ENCODE data around the gene PCED1B.
"Not testable (repeated sequence)": the region's sequence is repeated elsewhere in the genome, so short reads cannot be mapped to it uniquely, and the experiment has no call there.

Gene PCED1B

GRCh38 chr12:47054659-47055058, 24.8 kb upstream of the PCED1B start:
- H3K4me3 ChIP-seq (ENCODE audit: low read depth, low read length) = no peak overlapping the region
- no peak for TF ChIP-seq CTCF (IDR thresholded peaks at IDR 0.05; ENCODE audit: borderline replicate concordance, insufficient read depth, low read depth, low read length)

- not testable (repeated sequence) for H3K4me3 ChIP-seq (ENCODE audit: low read depth, low read length)
Observed at GRCh38 chr12:47055856-47056255, 23.6 kb upstream of the PCED1B start.

GRCh38 chr12:47056944-47057343, 22.5 kb upstream of the PCED1B start:
- not testable (repeated sequence) for H3K4me3 ChIP-seq (ENCODE audit: low read depth, low read length)

- H3K4me3 ChIP-seq (ENCODE audit: low read depth, low read length) = not testable (repeated sequence)
Observed at GRCh38 chr12:47058640-47059039, 20.8 kb upstream of the PCED1B start.

GRCh38 chr12:47065546-47065945, 13.9 kb upstream of the PCED1B start:
- TF ChIP-seq CTCF (IDR thresholded peaks at IDR 0.05; ENCODE audit: borderline replicate concordance, insufficient read depth, low read depth, low read length) = no peak
- no peak overlapping the region for H3K4me3 ChIP-seq (ENCODE audit: low read depth, low read length)

GRCh38 chr12:47066278-47067025, 13.0 kb upstream of the PCED1B start:
- no peak overlapping the region for H3K4me3 ChIP-seq (ENCODE audit: low read depth, low read length)
- TF ChIP-seq CTCF (IDR thresholded peaks at IDR 0.05; ENCODE audit: borderline replicate concordance, insufficient read depth, low read depth, low read length) = no peak

GRCh38 chr12:47067176-47067575, 12.2 kb upstream of the PCED1B start:
- TF ChIP-seq CTCF (IDR thresholded peaks at IDR 0.05; ENCODE audit: borderline replicate concordance, insufficient read depth, low read depth, low read length) = no peak

GRCh38 chr12:47067771-47068431, 11.5 kb upstream of the PCED1B start:
- H3K4me3 ChIP-seq (ENCODE audit: low read depth, low read length) = no peak overlapping the region
- no peak for TF ChIP-seq CTCF (IDR thresholded peaks at IDR 0.05; ENCODE audit: borderline replicate concordance, insufficient read depth, low read depth, low read length)

More at GRCh38 chr12:47067176-47067575, 12.2 kb upstream of the PCED1B start:
- H3K4me3 ChIP-seq (ENCODE audit: low read depth, low read length) = no peak overlapping the region

All from GM12875 (cell line).